HTERT RPE-1 (cell line): ENCODE results near the gene ANKRD27.
"Not testable (repeated sequence)": the region's sequence is repeated elsewhere in the genome, so short reads cannot be mapped to it uniquely, and the experiment has no call there.

Source experiments
- in situ Hi-C: fragments of 300-500 bp; cut with MboI; formaldehyde crosslinking; loops from 4 replicates; pipeline ENCODE4 v1.14.3; 2020; ENCODE audit warnings: low sequenced_read_pairs

Gene ANKRD27

DNA sequence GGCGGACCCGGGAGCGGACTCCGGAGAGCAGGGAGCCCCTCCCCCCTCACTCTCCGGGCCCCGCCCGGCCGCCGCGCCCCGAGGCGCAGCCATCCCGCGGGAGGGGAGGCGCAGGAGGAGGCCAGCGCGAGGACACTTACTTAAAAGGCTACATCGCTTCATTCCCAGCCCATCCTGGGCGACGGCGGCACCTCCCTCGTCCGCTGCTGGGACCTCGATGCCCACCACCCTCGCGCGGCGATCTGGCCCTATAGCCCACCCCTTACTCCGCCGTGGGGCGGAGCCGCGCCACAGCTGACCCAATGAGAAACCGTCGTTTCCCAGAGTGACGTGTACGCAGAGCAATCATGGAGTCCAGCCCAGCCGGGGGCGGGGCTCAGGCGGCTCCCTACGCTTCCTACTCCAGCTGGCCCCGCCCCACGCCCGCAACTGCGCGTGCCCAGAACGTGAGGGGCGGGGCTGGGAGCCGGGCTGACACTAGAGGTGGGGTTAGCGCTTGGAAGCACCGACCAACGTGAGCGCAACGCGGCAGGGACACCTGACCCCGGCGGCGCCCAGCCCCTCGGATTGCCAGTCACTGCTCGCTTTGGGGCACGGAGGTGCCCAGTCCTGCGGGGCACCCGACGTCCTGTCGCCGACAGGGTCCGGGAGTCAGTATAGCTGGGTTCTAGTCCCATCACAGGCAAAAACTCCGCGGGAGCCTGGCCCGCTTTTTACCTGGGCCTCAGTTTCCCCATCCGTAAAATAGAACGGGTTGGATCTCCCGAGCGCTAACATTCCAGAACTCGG lies at the start of gene ANKRD27:
Gene ANKRD27 (minus strand): TSS at position 250 of the 789 bp plus-strand sequence. CDS start 16,165 bp downstream, outside the sequence.
- in situ Hi-C loops: no loop called here

DNA sequence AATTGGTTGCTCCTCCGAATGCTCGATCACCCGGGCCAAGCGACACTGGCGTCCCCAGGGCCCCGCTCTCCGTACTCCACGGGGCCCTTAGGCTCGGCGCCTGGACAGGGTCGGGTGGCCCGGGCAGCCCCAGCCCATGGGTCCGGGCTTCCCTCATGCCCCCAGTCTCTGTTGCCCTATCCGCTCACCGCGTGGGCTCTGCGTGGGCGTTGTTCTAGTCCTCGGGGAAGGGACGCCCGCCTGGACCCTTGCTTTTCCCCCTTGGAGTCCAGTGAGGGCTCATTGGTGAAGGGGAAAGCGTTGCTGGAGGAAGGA lies 45.9 kb upstream of the ANKRD27 start:
- in situ Hi-C loops: no loop called here

DNA sequence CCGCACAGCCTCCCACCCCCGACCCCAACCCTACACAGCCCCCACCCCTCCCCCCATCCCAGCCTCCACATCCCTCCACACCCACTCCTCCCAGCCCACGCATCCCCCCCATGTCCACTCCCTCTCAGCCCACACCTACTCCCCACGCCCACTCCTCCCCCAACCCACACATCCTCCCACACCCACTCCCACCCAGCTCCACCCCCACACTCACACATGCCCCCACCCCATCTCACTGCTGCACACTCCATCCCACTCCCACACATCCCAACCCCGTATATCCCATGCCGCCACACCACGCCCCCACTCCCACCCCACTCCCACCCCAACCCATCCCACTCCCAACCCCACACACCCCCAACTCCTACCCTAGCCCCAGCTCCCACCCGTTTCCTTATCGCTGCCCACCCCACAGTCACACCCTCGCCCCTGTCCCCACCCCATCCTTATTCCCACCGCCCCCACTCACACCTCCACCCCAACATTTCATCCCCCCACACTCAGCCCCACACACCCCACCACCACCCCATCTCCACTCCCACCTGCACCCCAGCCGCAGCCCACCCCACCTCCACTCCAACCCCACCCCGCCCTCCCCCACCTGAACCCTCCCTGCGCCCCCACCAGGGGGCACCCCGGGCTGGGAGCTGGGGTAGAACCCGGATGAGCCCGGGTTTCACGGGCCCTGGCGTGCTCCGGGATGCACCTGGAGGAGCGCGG lies 45.4 kb upstream of the ANKRD27 start:
- in situ Hi-C loops: no loop called here

- in situ Hi-C loops: no loop called here
Measured at GRCh38 chr19:32719611-32720059, 44.7 kb upstream of the ANKRD27 start, which contains the start of gene TDRD12. Gene TDRD12 (plus strand): TSS chr19:32719767. CDS start chr19:32720073, 306 bp downstream.

GRCh38 chr19:32718286-32718685 lies 43.3 kb upstream of the ANKRD27 start:
- in situ Hi-C loops: no loop called here

DNA sequence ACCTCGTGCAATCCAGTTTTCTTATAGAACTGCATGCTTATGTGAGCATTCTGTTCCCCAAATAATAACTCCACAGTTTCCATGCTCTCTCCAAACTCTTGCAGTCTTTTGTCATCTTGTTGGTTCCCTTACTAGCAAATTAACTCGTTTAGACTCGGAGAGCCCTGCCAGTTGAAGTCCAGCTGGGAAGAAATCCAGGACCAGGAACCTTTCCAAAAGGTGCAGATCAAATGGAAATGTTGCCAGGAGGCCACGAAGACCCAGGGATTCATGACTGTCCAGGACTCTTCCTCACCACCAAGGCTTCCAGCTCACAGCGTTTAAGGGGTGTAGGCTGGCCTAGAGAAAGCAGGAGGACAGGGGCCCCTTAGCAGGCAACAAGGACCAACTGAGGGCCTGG lies 42.5 kb upstream of the ANKRD27 start:
- in situ Hi-C loops: no loop called here

- in situ Hi-C loops: not testable (repeated sequence)
Measured at GRCh38 chr19:32716203-32716602, 41.2 kb upstream of the ANKRD27 start.

GRCh38 chr19:32711747-32712146 lies 36.8 kb upstream of the ANKRD27 start:
- in situ Hi-C loops: no loop called here

- in situ Hi-C loops: no loop called here
Measured at GRCh38 chr19:32709032-32709431, 34.1 kb upstream of the ANKRD27 start.

GRCh38 chr19:32708457-32708856 lies 33.5 kb upstream of the ANKRD27 start:
- in situ Hi-C loops: no loop called here

GRCh38 chr19:32704006-32704405 lies 29.0 kb upstream of the ANKRD27 start:
- in situ Hi-C loops: not testable (repeated sequence)

- in situ Hi-C loops: no loop called here
Measured at GRCh38 chr19:32702010-32702409, 27.0 kb upstream of the ANKRD27 start.

DNA sequence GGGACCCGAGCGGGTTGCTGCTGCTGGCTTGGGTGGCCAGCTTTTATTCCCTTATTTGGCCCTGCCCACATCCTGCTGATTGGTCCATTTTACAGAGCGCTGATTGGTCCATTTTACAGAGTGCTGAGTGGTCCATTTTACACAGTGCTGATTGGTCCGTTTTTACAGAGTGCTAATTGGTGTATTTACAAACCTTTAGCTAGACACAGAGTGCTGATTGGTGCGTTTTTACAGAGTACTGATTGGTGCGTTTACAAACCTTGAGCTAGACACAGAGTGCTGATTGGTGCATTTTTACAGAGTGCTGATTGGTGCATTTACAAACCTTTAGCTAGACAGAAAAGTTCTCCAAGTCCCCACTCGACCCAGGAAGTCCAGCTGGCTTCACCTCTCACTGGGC lies 25.1 kb upstream of the ANKRD27 start:
- in situ Hi-C loops: not testable (repeated sequence)

DNA sequence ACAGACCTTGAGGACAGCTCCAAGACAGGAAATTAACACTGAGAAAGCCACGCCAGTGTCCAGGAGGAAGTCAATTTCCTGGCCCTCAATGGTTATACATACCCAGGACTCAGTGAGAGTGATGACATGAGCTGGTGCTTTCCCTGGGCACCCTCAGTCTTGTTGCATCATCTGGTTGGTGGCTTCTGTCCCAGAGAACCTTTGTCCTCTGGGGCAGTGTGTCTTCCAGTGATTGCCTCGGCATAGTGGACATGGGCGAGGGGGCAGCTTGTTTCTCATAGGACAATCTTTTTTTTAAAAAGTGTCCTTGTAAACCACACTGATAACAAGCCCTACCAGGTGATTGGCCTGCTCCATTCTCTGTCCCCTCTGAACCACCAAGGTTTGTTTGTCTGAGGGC lies 21.8 kb upstream of the ANKRD27 start:
- in situ Hi-C loops: not testable (repeated sequence)

DNA sequence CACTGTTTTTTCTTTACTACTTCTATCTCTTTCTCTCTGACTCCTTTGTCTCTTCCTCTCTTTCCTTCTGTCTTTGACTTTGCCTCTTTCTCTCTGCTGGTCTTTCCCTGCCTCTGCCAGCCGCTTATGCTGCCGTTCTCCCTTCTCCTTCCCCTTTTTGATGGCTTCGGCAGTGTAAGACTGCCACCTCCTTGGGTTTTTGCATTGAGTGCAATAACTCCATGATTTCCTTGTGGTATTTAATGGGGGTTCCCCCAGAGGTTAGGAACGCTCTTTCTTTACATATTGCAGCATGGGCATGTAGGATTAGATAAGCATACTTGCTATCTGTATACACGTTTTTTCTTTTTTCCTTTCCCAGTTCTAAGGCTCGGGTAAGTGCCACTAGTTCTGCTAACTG lies 20.5 kb upstream of the ANKRD27 start:
- in situ Hi-C loops: not testable (repeated sequence)

DNA sequence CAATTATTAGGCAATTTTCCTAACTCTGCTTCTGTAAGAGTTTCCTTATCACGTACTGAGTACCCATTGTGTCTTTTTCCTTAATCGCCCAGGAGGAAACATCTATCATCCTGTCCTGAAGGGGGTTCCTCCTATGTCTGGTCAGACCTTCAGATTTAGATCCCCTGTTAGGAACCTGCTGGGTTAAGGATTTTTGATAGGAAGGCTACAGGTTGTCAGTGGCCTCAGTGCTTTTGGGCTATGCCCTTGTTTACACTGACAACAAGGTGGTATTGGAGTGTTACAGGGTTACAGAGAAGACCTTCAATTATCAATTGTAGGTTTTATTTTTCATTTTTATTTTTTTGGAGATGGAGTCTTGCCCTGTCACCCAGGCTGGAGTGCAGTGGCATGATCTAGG lies 19.9 kb upstream of the ANKRD27 start:
- in situ Hi-C loops: not testable (repeated sequence)

DNA sequence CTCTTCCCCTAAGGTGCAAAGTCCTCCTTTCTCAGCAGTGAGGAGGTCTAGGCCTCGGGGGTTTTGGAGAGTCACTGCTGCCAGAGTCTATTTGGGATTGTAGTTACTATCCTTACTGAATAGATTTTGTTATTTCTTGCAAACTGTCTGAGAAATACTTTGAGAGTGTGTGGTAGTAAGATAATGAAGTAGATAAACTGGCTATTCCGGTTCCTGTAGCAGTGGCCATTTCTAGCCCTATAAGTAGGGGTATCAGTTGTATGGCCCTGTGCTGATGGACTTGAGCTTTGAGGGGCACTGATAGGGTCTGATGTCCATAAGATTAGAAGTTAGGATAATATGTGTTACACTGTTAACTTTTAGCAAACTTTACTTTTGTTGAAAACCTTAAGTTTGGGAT lies 19.3 kb upstream of the ANKRD27 start:
- in situ Hi-C loops: not testable (repeated sequence)

GRCh38 chr19:32693151-32694108 lies 18.4 kb upstream of the ANKRD27 start:
- in situ Hi-C loops: not testable (repeated sequence)

- in situ Hi-C loops: no loop called here
Measured at GRCh38 chr19:32692727-32693061, 17.7 kb upstream of the ANKRD27 start.

GRCh38 chr19:32691952-32692726 lies 17.2 kb upstream of the ANKRD27 start:
- in situ Hi-C loops: no loop called here
